Tibial nerve (tissue), 4 donors: ENCODE results near the gene UMOD. TPM values are rescaled to one million over a fixed set of nuclear protein-coding genes. Genes with fewer than 3 reads are reported as not detected.

Experiments
- DNase-seq, 2 donors: peaks; one replicate each; pipeline ENCODE4 v3.0.0-alpha.2; 2019; ENCODE audit warnings: low spot score in 2 of 2
- H3K27ac ChIP-seq, 4 donors: fragments of 200-600 bp; sonication (generic) in 3 of 4; one replicate each; pipeline ENCODE4 v1.5.1; 2017 to 2019; ENCODE audit warnings: mild to moderate bottlenecking in 1 of 4
- H3K27me3 ChIP-seq, 2 donors: fragments of 200-600 bp; sonication (generic) in 1 of 2; one replicate each; pipeline versions ENCODE4 v1.5.1 to v1.6.0; 2017 to 2019
- H3K36me3 ChIP-seq, 3 donors: fragments of 200-600 bp; sonication (generic); one replicate each; pipeline ENCODE4 v1.5.1; 2018 to 2019
- H3K4me1 ChIP-seq, 4 donors: fragments of 200-600 bp; sonication (generic) in 3 of 4; one replicate each; pipeline ENCODE4 v1.5.1; 2017 to 2019
- H3K4me3 ChIP-seq, 4 donors: fragments of 200-600 bp; sonication (generic) in 3 of 4; one replicate each; pipeline ENCODE4 v1.5.1; 2017 to 2019; ENCODE audit warnings: mild to moderate bottlenecking in 1 of 4, moderate library complexity in 1 of 4
- H3K9me3 ChIP-seq, 4 donors: fragments of 200-600 bp; sonication (generic) in 3 of 4; one replicate each; pipeline ENCODE4 v1.5.1; 2017 to 2019
- EP300 ChIP-seq, 2 donors: sonication (generic); formaldehyde crosslinking; IDR thresholded peaks; one replicate each; pipeline ENCODE4 v1.6.1; 2017; ENCODE audit warnings: antibody characterized with exemption in 2 of 2, mild to moderate bottlenecking in 1 of 2
- POLR2A ChIP-seq, 2 donors: fragments of 450-650 bp; IDR thresholded peaks; one replicate each; pipeline ENCODE4 v1.6.1; 2017; ENCODE audit warnings: antibody characterized with exemption in 2 of 2, mild to moderate bottlenecking in 2 of 2, moderate library complexity in 2 of 2
- WGBS, 2 donors: methylation state at CpG; one replicate each; pipeline ENCODE4 v1.1.5; 2018; 5-methylcytosine and 5-hydroxymethylcytosine counted together
- total RNA-seq, 4 donors: library from RNA; depleted of rRNA; stranded (reverse); fragments of >200 nt; gene quantifications; one replicate each; pipeline ENCODE4 v1.1.0, GENCODE V29; 2016
- TF ChIP-seq, protein P1 (sequence below), 5 experiments: fragments of 200-600 bp in 3 of 5; fragments of 450-650 bp in 2 of 5; sonication (generic) in 3 of 5; IDR thresholded peaks; one replicate each; pipeline ENCODE4 v1.5.1; 2016 to 2019; ENCODE audit warnings: antibody characterized with exemption in 5 of 5, mild to moderate bottlenecking in 3 of 5, moderate library complexity in 2 of 5

The UMOD gene
- total RNA-seq, 4 donors from 2014 or later: not detected

DNA sequence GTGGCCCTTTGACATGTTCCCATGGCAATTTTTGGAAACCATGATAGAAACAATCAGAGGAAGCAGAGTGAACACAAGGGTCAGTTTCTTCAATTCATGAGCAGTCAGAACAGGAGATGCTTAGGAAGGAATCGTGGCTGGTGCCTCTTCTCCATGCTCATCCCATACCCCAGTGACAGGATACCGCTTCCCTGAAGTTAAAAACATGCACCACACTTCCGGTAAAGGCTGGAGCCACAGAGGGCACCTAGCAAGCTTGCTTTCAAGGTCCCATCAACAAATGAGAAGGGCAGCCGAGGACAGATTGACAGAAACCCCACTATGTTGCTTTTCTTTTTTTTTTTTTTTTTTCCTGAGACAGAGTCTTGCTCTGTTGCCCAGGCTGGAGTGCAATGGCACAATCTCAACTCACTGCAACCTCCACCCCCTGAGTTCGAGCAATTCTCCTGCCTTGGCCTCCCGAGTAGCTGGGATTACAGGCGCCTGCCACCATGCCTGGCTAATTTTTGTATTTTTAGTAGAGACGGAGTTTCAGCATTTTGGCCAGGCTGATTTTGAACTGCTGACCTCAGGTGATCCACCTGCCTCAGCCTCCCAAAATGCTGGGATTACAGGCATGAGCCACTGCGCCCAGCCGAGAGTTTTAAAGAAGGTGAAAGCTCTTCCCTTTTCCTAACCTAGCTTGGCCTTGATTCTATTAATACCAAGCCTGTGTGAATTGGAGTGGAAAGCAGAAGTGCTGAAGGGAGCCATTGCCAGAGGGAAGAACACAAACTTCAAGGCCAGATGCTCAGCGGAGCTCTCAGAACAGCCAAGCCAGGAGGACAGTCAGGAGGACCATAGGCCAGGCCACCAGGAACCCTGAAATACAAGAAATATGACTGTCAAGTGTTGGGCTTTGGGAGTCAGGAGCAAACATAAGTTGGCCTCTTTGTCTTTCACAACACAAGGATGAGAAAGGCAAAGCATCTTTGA is 41.8 kb downstream of the UMOD start:
- Histone ChIP-seq H3K27ac (no peak overlapping the region), H3K36me3 (no peaks in the 10 kb centered on the region), H3K4me3 (no peak overlapping the region), H3K27me3 (no peaks in the 10 kb centered on the region), H3K9me3 (no peaks in the 10 kb centered on the region), H3K4me1 (no peaks in the 10 kb centered on the region)
- TF ChIP-seq, protein P1, sequence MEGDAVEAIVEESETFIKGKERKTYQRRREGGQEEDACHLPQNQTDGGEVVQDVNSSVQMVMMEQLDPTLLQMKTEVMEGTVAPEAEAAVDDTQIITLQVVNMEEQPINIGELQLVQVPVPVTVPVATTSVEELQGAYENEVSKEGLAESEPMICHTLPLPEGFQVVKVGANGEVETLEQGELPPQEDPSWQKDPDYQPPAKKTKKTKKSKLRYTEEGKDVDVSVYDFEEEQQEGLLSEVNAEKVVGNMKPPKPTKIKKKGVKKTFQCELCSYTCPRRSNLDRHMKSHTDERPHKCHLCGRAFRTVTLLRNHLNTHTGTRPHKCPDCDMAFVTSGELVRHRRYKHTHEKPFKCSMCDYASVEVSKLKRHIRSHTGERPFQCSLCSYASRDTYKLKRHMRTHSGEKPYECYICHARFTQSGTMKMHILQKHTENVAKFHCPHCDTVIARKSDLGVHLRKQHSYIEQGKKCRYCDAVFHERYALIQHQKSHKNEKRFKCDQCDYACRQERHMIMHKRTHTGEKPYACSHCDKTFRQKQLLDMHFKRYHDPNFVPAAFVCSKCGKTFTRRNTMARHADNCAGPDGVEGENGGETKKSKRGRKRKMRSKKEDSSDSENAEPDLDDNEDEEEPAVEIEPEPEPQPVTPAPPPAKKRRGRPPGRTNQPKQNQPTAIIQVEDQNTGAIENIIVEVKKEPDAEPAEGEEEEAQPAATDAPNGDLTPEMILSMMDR (IDR thresholded peaks at IDR 0.05): no peak
- TF ChIP-seq EP300 (IDR thresholded peaks at IDR 0.05): no peak
- WGBS, 2 donors: 78 to 89% methylated on average over 11 of the region's 11 CpGs
- no peak for DNase-seq

- no peak for DNase-seq
- H3K36me3 ChIP-seq: no peaks in the 10 kb centered on the region
- no peaks in the 10 kb centered on the region for H3K4me1 ChIP-seq
- no peak overlapping the region for H3K27ac ChIP-seq
- H3K27me3 ChIP-seq: no peaks in the 10 kb centered on the region
- no peak for TF ChIP-seq POLR2A (IDR thresholded peaks at IDR 0.05)
- no peak for TF ChIP-seq EP300 (IDR thresholded peaks at IDR 0.05)
- TF ChIP-seq, protein P1 (IDR thresholded peaks at IDR 0.05): no peak
- H3K4me3 ChIP-seq: no peak overlapping the region
- H3K9me3 ChIP-seq: no peaks in the 10 kb centered on the region
- 90 to 93% methylated on average over 6 of the region's 6 CpGs for WGBS, 2 donors
These were observed 42.7 kb downstream of the UMOD start for GRCh38 chr16:20309786-20310185.

DNA sequence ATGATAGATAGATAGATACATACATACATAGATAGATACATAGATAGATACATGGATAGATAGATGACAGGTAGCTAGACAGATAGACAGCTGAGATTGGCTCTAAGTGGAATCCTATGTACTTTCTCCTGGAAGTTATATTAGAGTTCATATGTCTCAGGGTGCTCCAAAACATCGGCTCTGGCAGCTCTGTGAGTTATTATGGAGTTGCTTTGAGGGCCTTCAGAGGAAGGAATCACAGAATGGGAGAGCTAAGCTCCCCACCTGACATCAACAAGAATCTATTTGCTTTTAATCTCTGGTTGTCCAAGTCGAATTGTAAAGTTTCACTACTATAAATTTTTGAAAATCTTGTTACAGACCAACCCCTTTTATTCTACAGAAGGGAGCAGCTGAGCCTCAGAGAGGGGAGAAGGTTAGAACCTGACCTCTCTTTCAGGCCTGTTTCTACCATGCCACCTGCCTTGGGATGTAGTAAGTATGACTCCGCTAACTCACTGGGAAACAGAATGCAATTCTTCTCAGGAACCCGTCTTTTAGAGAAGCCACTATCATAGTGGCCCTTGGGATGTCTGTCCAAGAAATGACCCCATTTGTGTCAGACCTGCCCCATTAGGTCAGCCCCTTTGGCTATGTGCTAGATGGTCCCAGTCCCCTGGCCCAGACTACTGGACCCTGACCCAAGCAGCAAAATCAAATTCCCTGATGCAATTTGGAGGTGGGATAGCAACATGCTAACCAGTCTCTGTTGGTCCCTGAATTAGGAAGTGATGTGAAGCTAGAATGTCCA is 43.5 kb downstream of the UMOD start:
- no peak overlapping the region for H3K27ac ChIP-seq
- WGBS, 2 donors: 66 to 77% methylated on average over 4 of the region's 4 CpGs
- H3K27me3 ChIP-seq: no peaks in the 10 kb centered on the region
- TF ChIP-seq POLR2A (IDR thresholded peaks at IDR 0.05) (no peak), EP300 (IDR thresholded peaks at IDR 0.05) (no peak)
- TF ChIP-seq, protein P1 (IDR thresholded peaks at IDR 0.05): no peak
- no peaks in the 10 kb centered on the region for H3K9me3 ChIP-seq
- H3K36me3 ChIP-seq: no peaks in the 10 kb centered on the region
- DNase-seq: no peak
- H3K4me3 ChIP-seq: no peak overlapping the region
- no peaks in the 10 kb centered on the region for H3K4me1 ChIP-seq

GRCh38 chr16:20308266-20308665 is 44.2 kb downstream of the UMOD start:
- H3K4me3 ChIP-seq: no peak overlapping the region
- H3K27ac ChIP-seq: no peak overlapping the region
- no peaks in the 10 kb centered on the region for H3K36me3 ChIP-seq
- H3K27me3 ChIP-seq: no peaks in the 10 kb centered on the region
- no peak for DNase-seq
- H3K4me1 ChIP-seq: no peaks in the 10 kb centered on the region
- no peaks in the 10 kb centered on the region for H3K9me3 ChIP-seq
- TF ChIP-seq, protein P1 (IDR thresholded peaks at IDR 0.05): no peak
- TF ChIP-seq EP300 (IDR thresholded peaks at IDR 0.05): no peak
- no peak for TF ChIP-seq POLR2A (IDR thresholded peaks at IDR 0.05)
- WGBS, 2 donors: 79 to 80% methylated on average over 4 of the region's 4 CpGs

- no peak for DNase-seq
- TF ChIP-seq POLR2A (IDR thresholded peaks at IDR 0.05): no peak
- TF ChIP-seq EP300 (IDR thresholded peaks at IDR 0.05): no peak
- 88 to 90% methylated on average over 7 of the region's 7 CpGs for WGBS, 2 donors
These were observed 44.7 kb downstream of the UMOD start for GRCh38 chr16:20307791-20308190.

More at GRCh38 chr16:20307791-20308190, 44.7 kb downstream of the UMOD start:
- Histone ChIP-seq H3K36me3 (no peaks in the 10 kb centered on the region), H3K27me3 (no peaks in the 10 kb centered on the region), H3K9me3 (no peaks in the 10 kb centered on the region), H3K4me1 (no peaks in the 10 kb centered on the region), H3K4me3 (no peak overlapping the region), H3K27ac (no peak overlapping the region)
